Activated CD4-positive, alpha-beta memory T cell treated with anti-CD3 and anti-CD28 coated beads for 36 hours (primary cell): ENCODE results near the gene MOB2. TPM values are rescaled to one million over a fixed set of nuclear protein-coding genes. Genes with fewer than 3 reads are reported as not detected.

Experiments
- CTCF ChIA-PET: fragments of 350-600 bp; sonication (Branson Sonifier 250); formaldehyde crosslinking; loops from one replicate; lab custom pipeline; 2021; ENCODE audit warnings: antibody characterized with exemption, inconsistent platforms; lab: Charles Lee
- POLR2A ChIA-PET: fragments of 350-600 bp; sonication (Branson Sonifier 250); formaldehyde crosslinking; loops from one replicate; lab custom pipeline; 2021; ENCODE audit warnings: antibody characterized with exemption; lab: Charles Lee
- DNase-seq: peaks from one replicate; pipeline ENCODE4 v3.0.0-alpha.2; 2020
- H3K27ac Mint-ChIP-seq: one replicate; pipeline ENCODE4 v1.8.0; 2021; ENCODE audit warnings: mixed read lengths
- H3K27me3 Mint-ChIP-seq: one replicate; pipeline ENCODE4 v1.8.0; 2021; ENCODE audit warnings: mixed read lengths
- H3K36me3 Mint-ChIP-seq: one replicate; pipeline ENCODE4 v1.8.0; 2021; ENCODE audit warnings: mixed read lengths
- H3K4me1 Mint-ChIP-seq: one replicate; pipeline ENCODE4 v1.8.0; 2021; ENCODE audit warnings: low read depth, mixed read lengths
- H3K4me3 Mint-ChIP-seq: one replicate; pipeline ENCODE4 v1.8.0; 2021; ENCODE audit warnings: mild to moderate bottlenecking, mixed read lengths
- H3K9me3 Mint-ChIP-seq: one replicate; pipeline ENCODE4 v1.8.0; 2021; ENCODE audit warnings: mixed read lengths
- intact Hi-C: fragments of 100-400 bp; cut with micrococcal nuclease; formaldehyde crosslinking; loops from one replicate; pipeline ENCODE4 v1.15.1; 2023
- total RNA-seq, 2 experiments: library from RNA; stranded (reverse); gene quantifications; one replicate each; pipeline ENCODE4 v1.2.3, GENCODE V29; 2021

The MOB2 gene
- total RNA-seq: 10 to 100 TPM; 15.9 to 17.9 TPM

- POLR2A ChIA-PET: no interaction called here
- Mint-ChIP-seq H3K4me1 (peaks cover 40% of the 10 kb centered on the region), H3K9me3 (no peaks in the 10 kb centered on the region), H3K36me3 (no peaks in the 10 kb centered on the region), H3K27ac (peak within 1 kb of the TSS; percentile 18), H3K4me3 (no peak within 1 kb of the TSS), H3K27me3 (no peaks in the 10 kb centered on the region)
- intact Hi-C loops: no loop called here
- DNase-seq: peak; percentile 26
- CTCF ChIA-PET: no interaction called here
These were observed at the start of gene MOB2 for GRCh38 chr11:1486054-1486825. MOB2 (minus strand) TSS chr11:1486779; CDS start chr11:1486556, 223 bp downstream.

- Mint-ChIP-seq H3K27me3 (no peaks in the 10 kb centered on the region), H3K36me3 (no peaks in the 10 kb centered on the region), H3K9me3 (no peaks in the 10 kb centered on the region), H3K27ac (no peak overlapping the region), H3K4me1 (peaks cover 38% of the 10 kb centered on the region), H3K4me3 (no peak overlapping the region)
- ChIA-PET POLR2A (no interaction called here), CTCF (no interaction called here)
- no peak for DNase-seq
- intact Hi-C loops: loop anchor here (5.0 kb wide), 1 partner anchor 38 kb away; the partner anchor contains the start of gene DUSP8
These were observed 48.1 kb upstream of the MOB2 start for GRCh38 chr11:1534682-1535081.

GRCh38 chr11:1534171-1534570, 47.6 kb upstream of the MOB2 start:
- POLR2A ChIA-PET: no interaction called here
- Mint-ChIP-seq H3K27ac (no peak overlapping the region), H3K4me1 (peaks cover 42% of the 10 kb centered on the region), H3K4me3 (no peak overlapping the region), H3K36me3 (no peaks in the 10 kb centered on the region), H3K27me3 (no peaks in the 10 kb centered on the region), H3K9me3 (no peaks in the 10 kb centered on the region)
- intact Hi-C loops: no loop called here
- DNase-seq: no peak
- CTCF ChIA-PET: no interaction called here

GRCh38 chr11:1533342-1533725, 46.8 kb upstream of the MOB2 start:
- no peak for DNase-seq
- Mint-ChIP-seq H3K36me3 (no peaks in the 10 kb centered on the region), H3K27ac (no peak overlapping the region), H3K4me3 (no peak overlapping the region), H3K9me3 (no peaks in the 10 kb centered on the region), H3K27me3 (no peaks in the 10 kb centered on the region), H3K4me1 (peaks cover 43% of the 10 kb centered on the region)
- intact Hi-C loops: no loop called here
- ChIA-PET CTCF (interaction anchor here (0.5 to 1.0 kb wide), 2 partner anchors 13 to 17 kb away, joined by 3 read pairs; no protein-coding TSS in a partner anchor), POLR2A (no interaction called here)

GRCh38 chr11:1532606-1533341, 46.2 kb upstream of the MOB2 start:
- POLR2A ChIA-PET: no interaction called here
- H3K27me3 Mint-ChIP-seq: no peaks in the 10 kb centered on the region
- H3K4me3 Mint-ChIP-seq: no peak overlapping the region
- peaks cover 43% of the 10 kb centered on the region for H3K4me1 Mint-ChIP-seq
- no peak for DNase-seq
- CTCF ChIA-PET: interaction anchor here (0.5 to 1.0 kb wide), 2 partner anchors 14 to 17 kb away, joined by 3 read pairs; no protein-coding TSS in a partner anchor
- H3K36me3 Mint-ChIP-seq: no peaks in the 10 kb centered on the region
- H3K9me3 Mint-ChIP-seq: no peaks in the 10 kb centered on the region
- H3K27ac Mint-ChIP-seq: no peak overlapping the region
- intact Hi-C loops: no loop called here

- no peaks in the 10 kb centered on the region for H3K27me3 Mint-ChIP-seq
- intact Hi-C loops: no loop called here
- no peaks in the 10 kb centered on the region for H3K9me3 Mint-ChIP-seq
- ChIA-PET POLR2A (no interaction called here), CTCF (interaction anchor here (0.7 to 1.0 kb wide), 2 partner anchors 15 to 17 kb away, joined by 3 read pairs; no protein-coding TSS in a partner anchor)
- peaks cover 43% of the 10 kb centered on the region for H3K4me1 Mint-ChIP-seq
- H3K27ac Mint-ChIP-seq: no peak overlapping the region
- H3K36me3 Mint-ChIP-seq: no peaks in the 10 kb centered on the region
- no peak overlapping the region for H3K4me3 Mint-ChIP-seq
- no peak for DNase-seq
These were observed 45.5 kb upstream of the MOB2 start for GRCh38 chr11:1532014-1532586.

- H3K27me3 Mint-ChIP-seq: no peaks in the 10 kb centered on the region
- no peak overlapping the region for H3K4me3 Mint-ChIP-seq
- intact Hi-C loops: no loop called here
- H3K4me1 Mint-ChIP-seq: peaks cover 45% of the 10 kb centered on the region
- DNase-seq: no peak
- CTCF ChIA-PET: interaction anchor here (0.7 kb wide), 1 partner anchor 17 kb away, joined by 3 read pairs; no protein-coding TSS in a partner anchor
- no peak overlapping the region for H3K27ac Mint-ChIP-seq
- H3K9me3 Mint-ChIP-seq: no peaks in the 10 kb centered on the region
- POLR2A ChIA-PET: no interaction called here
- no peaks in the 10 kb centered on the region for H3K36me3 Mint-ChIP-seq
These were observed 45.0 kb upstream of the MOB2 start for GRCh38 chr11:1531449-1532013.

- peaks cover 47% of the 10 kb centered on the region for H3K4me1 Mint-ChIP-seq
- no peaks in the 10 kb centered on the region for H3K27me3 Mint-ChIP-seq
- DNase-seq: peak; percentile 30
- POLR2A ChIA-PET: no interaction called here
- no peaks in the 10 kb centered on the region for H3K9me3 Mint-ChIP-seq
- H3K36me3 Mint-ChIP-seq: no peaks in the 10 kb centered on the region
- intact Hi-C loops: no loop called here
- CTCF ChIA-PET: interaction anchor here (0.7 kb wide), 1 partner anchor 16 kb away, joined by 3 read pairs; no protein-coding TSS in a partner anchor
- H3K27ac Mint-ChIP-seq: no peak overlapping the region
- H3K4me3 Mint-ChIP-seq: no peak overlapping the region
These were observed 44.3 kb upstream of the MOB2 start for GRCh38 chr11:1530686-1531448.

- H3K36me3 Mint-ChIP-seq: no peaks in the 10 kb centered on the region
- H3K4me1 Mint-ChIP-seq: peaks cover 39% of the 10 kb centered on the region
- H3K27me3 Mint-ChIP-seq: no peaks in the 10 kb centered on the region
- no peaks in the 10 kb centered on the region for H3K9me3 Mint-ChIP-seq
- H3K27ac Mint-ChIP-seq: no peak overlapping the region
- ChIA-PET CTCF (no interaction called here), POLR2A (no interaction called here)
- intact Hi-C loops: no loop called here
- H3K4me3 Mint-ChIP-seq: no peak overlapping the region
- no peak for DNase-seq
These were observed 43.2 kb upstream of the MOB2 start for GRCh38 chr11:1529774-1530173.

- intact Hi-C loops: no loop called here
- Mint-ChIP-seq H3K36me3 (no peaks in the 10 kb centered on the region), H3K4me1 (peaks cover 35% of the 10 kb centered on the region), H3K4me3 (no peak overlapping the region), H3K27ac (no peak overlapping the region), H3K27me3 (no peaks in the 10 kb centered on the region), H3K9me3 (no peaks in the 10 kb centered on the region)
- CTCF ChIA-PET: no interaction called here
- no peak for DNase-seq
- POLR2A ChIA-PET: no interaction called here
These were observed 42.7 kb upstream of the MOB2 start for GRCh38 chr11:1529286-1529685.

- ChIA-PET POLR2A (no interaction called here), CTCF (no interaction called here)
- peaks cover 33% of the 10 kb centered on the region for H3K4me1 Mint-ChIP-seq
- no peaks in the 10 kb centered on the region for H3K36me3 Mint-ChIP-seq
- DNase-seq: no peak
- intact Hi-C loops: no loop called here
- no peaks in the 10 kb centered on the region for H3K27me3 Mint-ChIP-seq
- no peak overlapping the region for H3K27ac Mint-ChIP-seq
- no peaks in the 10 kb centered on the region for H3K9me3 Mint-ChIP-seq
- no peak overlapping the region for H3K4me3 Mint-ChIP-seq
These were observed 42.1 kb upstream of the MOB2 start for GRCh38 chr11:1528710-1529109.
